Mesangial cell (primary cell): ENCODE results near the gene TPST2. TPM values are rescaled to one million over a fixed set of nuclear protein-coding genes. Genes with fewer than 3 reads are reported as not detected.

Experiments
- total RNA-seq: library from RNA; depleted of rRNA; stranded (reverse); fragments of >200 nt; gene quantifications from 2 replicates; pipeline ENCODE4 v1.2.3, GENCODE V29; 2015

The TPST2 gene
- 21.9 and 26.2 TPM in 2 replicates for total RNA-seq

DNA sequence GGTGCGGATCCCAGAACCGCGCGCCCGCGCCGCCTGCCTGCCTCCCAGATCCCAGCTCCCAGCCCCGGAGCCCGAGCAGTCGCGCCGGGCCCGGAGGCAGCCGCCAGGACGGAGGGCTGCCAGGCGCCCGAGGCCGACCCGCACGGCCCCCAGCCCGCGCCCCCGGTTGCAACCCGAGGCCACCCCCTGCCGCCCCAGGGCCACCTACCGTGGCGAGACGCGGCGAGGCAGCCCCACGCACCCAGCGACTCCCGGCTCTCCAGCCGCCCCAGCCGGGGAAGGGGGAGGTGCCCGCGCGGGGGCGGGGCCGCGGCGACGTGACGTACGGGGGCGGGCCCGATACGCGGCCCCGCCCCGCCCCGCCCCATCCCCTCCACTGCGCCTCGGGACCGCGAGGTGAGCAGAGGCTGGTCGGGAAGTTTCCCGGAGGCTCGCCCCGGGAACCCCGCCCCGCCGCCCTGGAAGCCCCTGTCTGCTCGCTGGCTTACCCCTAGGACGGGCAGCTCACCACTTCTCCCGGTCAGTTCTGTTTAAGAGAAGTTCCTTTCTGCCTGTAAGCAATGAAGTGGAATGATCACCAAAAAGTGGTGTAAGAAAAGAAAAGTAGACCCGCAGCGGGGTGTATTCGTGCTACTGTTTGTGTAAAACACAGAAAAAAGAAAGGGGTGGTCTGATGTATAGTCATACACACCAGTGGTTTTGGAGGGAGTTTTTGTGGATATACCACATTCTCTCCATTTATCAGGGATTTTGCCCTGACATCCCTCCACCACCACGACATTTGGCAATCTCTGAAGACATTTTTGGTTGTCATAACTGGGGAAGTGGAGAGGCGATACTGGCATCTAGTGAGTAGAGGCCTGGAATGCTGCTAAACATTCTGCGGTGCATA, at the start of gene TPST2:
Gene TPST2, minus strand, starts transcription at position 288 of the 892 bp plus-strand sequence. CDS start 48,502 bp downstream, outside the sequence.

GRCh38 chr22:26621663-26622062, 31.7 kb upstream of the TPST2 start, which contains the start of gene CRYBA4:
TSS of gene CRYBA4 (plus strand) at chr22:26621963. CDS start at chr22:26622597, 634 bp downstream.

GRCh38 chr22:26617271-26618199, 27.6 kb upstream of the TPST2 start, which contains the start of gene CRYBB1:
TSS of gene CRYBB1 (minus strand) at chr22:26618027. CDS start at chr22:26616319, 1,708 bp downstream.

GRCh38 chr22:26512149-26512793, 77.7 kb downstream of the TPST2 start, which contains the start of gene TFIP11:
TSS of gene TFIP11 (minus strand) at chr22:26512473. CDS start at chr22:26510272, 2,201 bp downstream.

GRCh38 chr22:26483439-26484359, 106.2 kb downstream of the TPST2 start, which contains the start of the genes HPS4 and SRRD:
TSS of gene HPS4 (minus strand) at chr22:26483783. CDS start at chr22:26481762, 2,021 bp downstream.
TSS of gene SRRD (plus strand) at chr22:26483877. CDS start at chr22:26483891, 14 bp downstream.

Other genes starting within 250 kb of the TPST2 start
- gene ASPHD2, start 160.9 kb downstream of the TPST2 start, total RNA-seq: 4.3 and 6.5 TPM in 2 replicates
- 28.4 and 28.7 TPM in 2 replicates for gene HPS4, start 106.3 kb downstream of the TPST2 start, total RNA-seq
- 11.0 and 20.2 TPM in 2 replicates for gene SRRD, start 106.3 kb downstream of the TPST2 start, total RNA-seq
- 18.3 and 21.7 TPM in 2 replicates for gene TFIP11, start 77.7 kb downstream of the TPST2 start, total RNA-seq
- not detected in 2 replicates for gene CRYBB1, start 27.9 kb upstream of the TPST2 start, total RNA-seq
- not detected in 2 replicates for gene CRYBA4, start 31.8 kb upstream of the TPST2 start, total RNA-seq
- gene MIAT, start 67.5 kb upstream of the TPST2 start, total RNA-seq: under 0.01 and 2.3 TPM in 2 replicates